HepG2 (cell line): ENCODE data around the gene RBM3. TPM values are rescaled to one million over a fixed set of nuclear protein-coding genes. Genes with fewer than 3 reads are reported as not detected.
A peak's percentile ranks its signal among the peaks of the same experiment; 100 is the strongest.

Experiments used
- CREB1 ChIP-seq, 2 experiments: fragments of 450-650 bp in 1 of 2; IDR thresholded peaks; 2 replicates each; pipeline ENCODE4 v1.6.1; 2016 to 2017; ENCODE audit warnings: control low read depth in 1 of 2, mild to moderate bottlenecking in 1 of 2, missing compliant biosample characterization in 1 of 2, missing genetic modification characterization in 1 of 2
- GMEB1 ChIP-seq: sonication (generic); formaldehyde crosslinking; IDR thresholded peaks from 2 replicates; pipeline ENCODE4 v1.5.1; 2020; ENCODE audit warnings: missing genetic modification reagents, mild to moderate bottlenecking, borderline replicate concordance
- HNF4G ChIP-seq, 2 experiments: sonication (generic) in 1 of 2; formaldehyde crosslinking in 1 of 2; IDR thresholded peaks; 2 replicates each; pipeline versions ENCODE4 v1.4.0 to v1.6.1; 2011 to 2020; ENCODE audit warnings: borderline replicate concordance in 2 of 2, low read depth in 2 of 2, mild to moderate bottlenecking in 2 of 2, low read length in 1 of 2, missing genetic modification reagents in 1 of 2, moderate library complexity in 1 of 2
- MAX ChIP-seq: IDR thresholded peaks from 2 replicates; pipeline ENCODE4 v1.6.1; 2012; ENCODE audit warnings: inconsistent platforms
- MXD3 ChIP-seq: IDR thresholded peaks from 2 replicates; pipeline ENCODE4 v1.6.1; 2016; ENCODE audit warnings: mild to moderate bottlenecking, missing biosample characterization, missing genetic modification reagents
- NR2F6 ChIP-seq, 2 experiments: IDR thresholded peaks; 2 replicates each; pipeline ENCODE4 v1.6.1; 2016; ENCODE audit warnings: antibody characterized with exemption in 1 of 2, mild to moderate bottlenecking in 1 of 2
- POLR2G ChIP-seq: fragments of 200-400 bp; formaldehyde crosslinking; IDR thresholded peaks from 2 replicates; pipeline ENCODE4 v1.6.1; 2018; ENCODE audit warnings: mild to moderate bottlenecking, low read depth, low read length, moderate library complexity
- REPIN1 ChIP-seq: sonication (generic); formaldehyde crosslinking; IDR thresholded peaks from 2 replicates; pipeline ENCODE4 v1.8.0; 2022; ENCODE audit warnings: missing genetic modification reagents, low read depth, mild to moderate bottlenecking, borderline replicate concordance
- SALL1 ChIP-seq: sonication (generic); formaldehyde crosslinking; IDR thresholded peaks from 2 replicates; pipeline ENCODE4 v1.8.0; 2022; ENCODE audit warnings: mild to moderate bottlenecking, missing genetic modification reagents
- SIN3A ChIP-seq: IDR thresholded peaks from 2 replicates; pipeline ENCODE4 v1.6.1; 2011; ENCODE audit warnings: low read depth, mild to moderate bottlenecking, control low read depth, low read length, borderline replicate concordance
- TARDBP ChIP-seq: sonication (generic); formaldehyde crosslinking; IDR thresholded peaks from 2 replicates; pipeline ENCODE4 v1.8.0; 2022; ENCODE audit warnings: mild to moderate bottlenecking, missing genetic modification reagents
- YEATS4 ChIP-seq: sonication (generic); formaldehyde crosslinking; IDR thresholded peaks from 2 replicates; pipeline ENCODE4 v1.4.0; 2020; ENCODE audit warnings: missing genetic modification reagents, borderline replicate concordance
- ZNF143 ChIP-seq: sonication (generic); formaldehyde crosslinking; IDR thresholded peaks from 2 replicates; pipeline ENCODE4 v1.4.0; 2020; ENCODE audit warnings: missing genetic modification reagents
- ZNF3 ChIP-seq: IDR thresholded peaks from 2 replicates; pipeline ENCODE4 v1.7.0; 2017; ENCODE audit warnings: inconsistent platforms
- ZNF333 ChIP-seq: sonication (generic); formaldehyde crosslinking; IDR thresholded peaks from 2 replicates; pipeline ENCODE4 v1.4.0; 2020; ENCODE audit warnings: mild to moderate bottlenecking, missing genetic modification reagents, borderline replicate concordance
- ZNF713 ChIP-seq: sonication (generic); formaldehyde crosslinking; IDR thresholded peaks from 2 replicates; pipeline ENCODE4 v1.4.0; 2020; ENCODE audit warnings: mild to moderate bottlenecking, missing genetic modification reagents
- polyA plus RNA-seq, 8 experiments: library from polyadenylated mRNA; depleted of rRNA in 3 of 8; stranded (reverse) in 7 of 8; unstranded in 1 of 8; fragments of >200 nt; fragmentation: Illumina TruSeq in 4 of 8; extraction: Trizol in 4 of 8; gene quantifications; 2 replicates each; pipeline versions ENCODE4 v1.2.1 to v1.2.3, GENCODE V29; 2011 to 2016; ENCODE audit warnings: low read depth in 4 of 8, missing spikeins in 1 of 8, mixed read lengths in 1 of 8; ENCODE audit not compliant: insufficient read depth in 1 of 8
- total RNA-seq, 5 experiments: library from RNA; depleted of rRNA; stranded (reverse); fragments of >200 nt; fragmentation: Illumina TruSeq; extraction: Trizol; gene quantifications; 2 replicates each; pipeline ENCODE4 v1.2.3, GENCODE V29; 2016; ENCODE audit warnings: low read depth in 1 of 5
- TF ChIP-seq, protein P1 (sequence below): fragments of 450-650 bp; IDR thresholded peaks from 2 replicates; pipeline ENCODE4 v1.6.1; 2016
- TF ChIP-seq, protein P2 (sequence below): IDR thresholded peaks from 2 replicates; pipeline ENCODE4 v1.6.1; 2012; ENCODE audit warnings: low read depth, low read length, improper control_type of control experiment

Gene RBM3
- total and polyA plus RNA-seq, 2 of the 13 experiments (the other 11 are each of a cell fraction or from before 2014, with no cell fraction given), result 123 to 182 TPM

GRCh38 chrX:48597353-48598264 lies 23.3 kb downstream of the RBM3 start, which contains the start of gene WDR13 (continued):
- no peak for TF ChIP-seq ZNF713 (CRISPR knock-in tag)
- TF ChIP-seq ZNF143 (CRISPR knock-in tag), result 0 out of 2 replicates have a peak, but pooled peaks have one; percentile 19
- TF ChIP-seq GMEB1 (CRISPR knock-in tag), result peak; percentile 11; the same call in 1 of the 2 replicates
- TF ChIP-seq, protein P1, sequence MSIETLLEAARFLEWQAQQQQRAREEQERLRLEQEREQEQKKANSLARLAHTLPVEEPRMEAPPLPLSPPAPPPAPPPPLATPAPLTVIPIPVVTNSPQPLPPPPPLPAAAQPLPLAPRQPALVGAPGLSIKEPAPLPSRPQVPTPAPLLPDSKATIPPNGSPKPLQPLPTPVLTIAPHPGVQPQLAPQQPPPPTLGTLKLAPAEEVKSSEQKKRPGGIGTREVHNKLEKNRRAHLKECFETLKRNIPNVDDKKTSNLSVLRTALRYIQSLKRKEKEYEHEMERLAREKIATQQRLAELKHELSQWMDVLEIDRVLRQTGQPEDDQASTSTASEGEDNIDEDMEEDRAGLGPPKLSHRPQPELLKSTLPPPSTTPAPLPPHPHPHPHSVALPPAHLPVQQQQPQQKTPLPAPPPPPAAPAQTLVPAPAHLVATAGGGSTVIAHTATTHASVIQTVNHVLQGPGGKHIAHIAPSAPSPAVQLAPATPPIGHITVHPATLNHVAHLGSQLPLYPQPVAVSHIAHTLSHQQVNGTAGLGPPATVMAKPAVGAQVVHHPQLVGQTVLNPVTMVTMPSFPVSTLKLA, result 0 out of 2 replicates have a peak, but pooled peaks have one; percentile 9
- TF ChIP-seq SIN3A, result 0 out of 2 replicates have a peak, but pooled peaks have one; percentile 19
- no peak for TF ChIP-seq ZNF333 (CRISPR knock-in tag)
- peak; percentile 16; the same call in 1 of the 2 replicates for TF ChIP-seq NR2F6 (IDR thresholded peaks at IDR 0.05)
- peak; percentile 51 for TF ChIP-seq NR2F6 (CRISPR knock-in tag; IDR thresholded peaks at IDR 0.05)
- no peak for TF ChIP-seq HNF4G (IDR thresholded peaks at IDR 0.05; ENCODE audit: borderline replicate concordance, low read depth, low read length)
- TF ChIP-seq HNF4G (CRISPR knock-in tag; IDR thresholded peaks at IDR 0.05; ENCODE audit: borderline replicate concordance, low read depth), result no peak
- peak; percentile 27; the same call in 1 of the 2 replicates for TF ChIP-seq SALL1 (CRISPR knock-in tag)
- no peak for TF ChIP-seq ZNF3 (CRISPR knock-in tag)
- no peak for TF ChIP-seq MXD3 (CRISPR knock-in tag)
- 0 out of 2 replicates have a peak, but pooled peaks have one; percentile 17 for TF ChIP-seq REPIN1 (CRISPR knock-in tag)
- TF ChIP-seq, protein P2, sequence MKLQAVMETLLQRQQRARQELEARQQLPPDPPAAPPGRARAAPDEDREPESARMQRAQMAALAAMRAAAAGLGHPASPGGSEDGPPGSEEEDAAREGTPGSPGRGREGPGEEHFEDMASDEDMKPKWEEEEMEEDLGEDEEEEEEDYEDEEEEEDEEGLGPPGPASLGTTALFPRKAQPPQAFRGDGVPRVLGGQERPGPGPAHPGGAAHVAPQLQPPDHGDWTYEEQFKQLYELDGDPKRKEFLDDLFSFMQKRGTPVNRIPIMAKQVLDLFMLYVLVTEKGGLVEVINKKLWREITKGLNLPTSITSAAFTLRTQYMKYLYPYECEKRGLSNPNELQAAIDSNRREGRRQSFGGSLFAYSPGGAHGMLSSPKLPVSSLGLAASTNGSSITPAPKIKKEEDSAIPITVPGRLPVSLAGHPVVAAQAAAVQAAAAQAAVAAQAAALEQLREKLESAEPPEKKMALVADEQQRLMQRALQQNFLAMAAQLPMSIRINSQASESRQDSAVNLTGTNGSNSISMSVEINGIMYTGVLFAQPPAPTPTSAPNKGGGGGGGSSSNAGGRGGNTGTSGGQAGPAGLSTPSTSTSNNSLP, result peak; percentile 37; the same call in 1 of the 2 replicates
- TF ChIP-seq CREB1 (IDR thresholded peaks at IDR 0.05), result no peak
- 0 out of 2 replicates have a peak, but pooled peaks have one; percentile 3 for TF ChIP-seq CREB1 (CRISPR knock-in tag; IDR thresholded peaks at IDR 0.05)
- peak; percentile 42; the same call in 1 of the 2 replicates for TF ChIP-seq MAX
- peak; percentile 83 for TF ChIP-seq POLR2G
- peak; percentile 5; the same call in 1 of the 2 replicates for TF ChIP-seq TARDBP (CRISPR knock-in tag)
- TF ChIP-seq YEATS4 (CRISPR knock-in tag), result peak; percentile 79; the same call in 1 of the 2 replicates
